HEK293 (cell line): Measurements from ENCODE around the gene USP24.

Experiments used
- CTCF ChIA-PET: fragments of 350-600 bp; formaldehyde crosslinking; extraction: SDS; loops from one replicate; lab custom pipeline; 2021; ENCODE audit warnings: antibody characterized with exemption; lab: Yijun Ruan, JAX
- POLR2A ChIA-PET: fragments of 300-600 bp; formaldehyde crosslinking; extraction: SDS; loops from one replicate; lab custom pipeline; 2020; ENCODE audit warnings: antibody characterized with exemption, inconsistent platforms; lab: Yijun Ruan, JAX
- H3K27ac ChIP-seq: fragments of 200-500 bp; sonication (Bioruptor generic); 2 replicates; pipeline ENCODE4 v1.5.1; 2014; ENCODE audit warnings: low read depth, low read length, control low read depth, inconsistent platforms; ENCODE audit errors: extremely low read depth
- H3K36me3 ChIP-seq, 2 experiments: fragments of 200-500 bp in 1 of 2; sonication (Bioruptor generic) in 1 of 2; 1 replicate in 1 of 2; 2 replicates in 1 of 2; pipeline ENCODE4 v1.5.1; 2014 to 2017; ENCODE audit warnings: inconsistent platforms in 2 of 2, low read length in 2 of 2; ENCODE audit not compliant: control insufficient read depth in 2 of 2, insufficient read depth in 1 of 2
- H3K4me1 ChIP-seq: fragments of 200-500 bp; sonication (Bioruptor generic); 2 replicates; pipeline ENCODE4 v1.5.1; 2014; ENCODE audit warnings: mild to moderate bottlenecking, low read length, inconsistent platforms; ENCODE audit not compliant: control insufficient read depth, insufficient read depth
- H3K4me3 ChIP-seq: 2 replicates; pipeline ENCODE4 v1.5.1; 2011; ENCODE audit warnings: low read depth, mild to moderate bottlenecking, control low read depth, low read length, moderate library complexity
- H3K9me3 ChIP-seq: fragments of 200-500 bp; sonication (Bioruptor generic); 2 replicates; pipeline ENCODE4 v1.5.1; 2014; ENCODE audit warnings: low read depth, low read length, inconsistent platforms; ENCODE audit not compliant: control insufficient read depth, insufficient read depth
- BCL11B ChIP-seq: fragments of 450-650 bp; formaldehyde crosslinking; IDR thresholded peaks from 2 replicates; pipeline ENCODE4 v1.5.1; 2016; ENCODE audit warnings: low read depth, missing biosample characterization, missing genetic modification characterization
- GLI2 ChIP-seq: fragments of 450-650 bp; formaldehyde crosslinking; IDR thresholded peaks from 2 replicates; pipeline ENCODE4; 2017; ENCODE audit warnings: missing biosample characterization, missing genetic modification characterization, low read depth, borderline replicate concordance
- KLF9 ChIP-seq: fragments of 450-650 bp; formaldehyde crosslinking; IDR thresholded peaks from 2 replicates; pipeline ENCODE4 v1.5.1; 2016; ENCODE audit warnings: missing biosample characterization, missing genetic modification characterization, low read depth
- REST ChIP-seq: fragments of 450-650 bp; formaldehyde crosslinking; IDR thresholded peaks from 2 replicates; pipeline ENCODE4 v1.5.1; 2016; ENCODE audit warnings: missing biosample characterization, missing genetic modification characterization
- SP3 ChIP-seq: fragments of 450-650 bp; formaldehyde crosslinking; IDR thresholded peaks from 2 replicates; pipeline ENCODE4 v1.5.1; 2016; ENCODE audit warnings: missing biosample characterization, missing genetic modification characterization
- SP7 ChIP-seq: fragments of 450-650 bp; formaldehyde crosslinking; IDR thresholded peaks from 2 replicates; pipeline ENCODE4 v1.5.1; 2016; ENCODE audit warnings: missing biosample characterization, missing genetic modification characterization
- ZBTB11 ChIP-seq: fragments of 450-650 bp; formaldehyde crosslinking; conservative IDR thresholded peaks from 2 replicates; pipeline ENCODE4 v1.5.1; 2016; ENCODE audit warnings: low read depth, missing biosample characterization, missing genetic modification characterization
- ZBTB21 ChIP-seq: fragments of 450-650 bp; formaldehyde crosslinking; IDR thresholded peaks from 2 replicates; pipeline ENCODE4 v1.5.1; 2017; ENCODE audit warnings: missing biosample characterization, missing genetic modification characterization
- ZBTB7A ChIP-seq: fragments of 450-650 bp; formaldehyde crosslinking; IDR thresholded peaks from 2 replicates; pipeline ENCODE4 v1.5.1; 2016; ENCODE audit warnings: low read depth, missing biosample characterization, missing genetic modification characterization
- ZEB2 ChIP-seq: fragments of 450-650 bp; formaldehyde crosslinking; IDR thresholded peaks from 2 replicates; pipeline ENCODE4 v1.5.1; 2016; ENCODE audit warnings: missing biosample characterization, missing genetic modification characterization
- ZNF132 ChIP-seq: fragments of 450-650 bp; formaldehyde crosslinking; IDR thresholded peaks from 2 replicates; pipeline ENCODE4 v1.5.1; 2017; ENCODE audit warnings: missing biosample characterization, missing genetic modification characterization, borderline replicate concordance
- ZNF138 ChIP-seq: fragments of 450-650 bp; formaldehyde crosslinking; IDR thresholded peaks from 2 replicates; pipeline ENCODE4 v1.5.1; 2016; ENCODE audit warnings: missing biosample characterization, missing genetic modification characterization, borderline replicate concordance
- ZNF19 ChIP-seq: fragments of 450-650 bp; formaldehyde crosslinking; IDR thresholded peaks from 2 replicates; pipeline ENCODE4; 2016; ENCODE audit warnings: missing biosample characterization, missing genetic modification characterization, low read depth
- ZNF26 ChIP-seq: fragments of 450-650 bp; formaldehyde crosslinking; IDR thresholded peaks from 2 replicates; pipeline ENCODE4 v1.5.1; 2016; ENCODE audit warnings: missing biosample characterization, missing genetic modification characterization
- ZNF391 ChIP-seq: fragments of 450-650 bp; formaldehyde crosslinking; IDR thresholded peaks from 2 replicates; pipeline ENCODE4 v1.5.1; 2016; ENCODE audit warnings: low read depth, missing biosample characterization, missing genetic modification characterization, borderline replicate concordance
- ZNF544 ChIP-seq: fragments of 450-650 bp; formaldehyde crosslinking; IDR thresholded peaks from 2 replicates; pipeline ENCODE4 v1.5.0; 2017; ENCODE audit warnings: missing biosample characterization, missing genetic modification characterization
- ZNF571 ChIP-seq: fragments of 450-650 bp; formaldehyde crosslinking; IDR thresholded peaks from 2 replicates; pipeline ENCODE4 v1.5.0; 2017; ENCODE audit warnings: missing biosample characterization, missing genetic modification characterization
- ZNF670 ChIP-seq: fragments of 450-650 bp; formaldehyde crosslinking; IDR thresholded peaks from 2 replicates; pipeline ENCODE4 v1.5.1; 2016; ENCODE audit warnings: missing biosample characterization, missing genetic modification characterization, low read depth
- ZNF747 ChIP-seq: fragments of 450-650 bp; formaldehyde crosslinking; IDR thresholded peaks from 2 replicates; pipeline ENCODE4 v1.5.1; 2016; ENCODE audit warnings: missing biosample characterization, missing genetic modification characterization
- ZNF76 ChIP-seq: fragments of 450-650 bp; formaldehyde crosslinking; IDR thresholded peaks from 2 replicates; pipeline ENCODE4; 2016; ENCODE audit warnings: low read depth, missing biosample characterization, missing genetic modification characterization, borderline replicate concordance
- ZSCAN23 ChIP-seq: fragments of 450-650 bp; formaldehyde crosslinking; IDR thresholded peaks from 2 replicates; pipeline ENCODE4 v1.5.1; 2016; ENCODE audit warnings: missing biosample characterization, missing genetic modification characterization
- ZSCAN30 ChIP-seq: fragments of 450-650 bp; IDR thresholded peaks from 2 replicates; pipeline ENCODE4 v1.5.1; 2018; ENCODE audit warnings: missing biosample characterization, mild to moderate bottlenecking, missing genetic modification characterization, moderate library complexity

The USP24 gene

GRCh38 chr1:55103891-55104290 is 111.3 kb downstream of the USP24 start (continued):
- TF ChIP-seq SP7 (tag by site-specific recombination) (no peak), ZNF76 (tag by site-specific recombination) (no peak), ZNF571 (tag by site-specific recombination) (no peak), ZNF132 (tag by site-specific recombination) (no peak), ZNF26 (tag by site-specific recombination) (no peak), BCL11B (tag by site-specific recombination) (no peak), ZSCAN23 (tag by site-specific recombination) (no peak), REST (no peak), ZSCAN30 (tag by site-specific recombination) (no peak), ZNF747 (tag by site-specific recombination) (no peak), ZEB2 (no peak), ZNF670 (no peak), KLF9 (no peak)

GRCh38 chr1:55095095-55095494 is 120.1 kb downstream of the USP24 start:
- TF ChIP-seq ZBTB11 (no peak), ZNF19 (tag by site-specific recombination) (no peak), ZBTB21 (tag by site-specific recombination) (no peak)
- TF ChIP-seq, all 188 proteins: peak for 0
- no peak overlapping the region for H3K27ac ChIP-seq
- ChIA-PET POLR2A (interaction anchor here (0.7 kb wide), 1 partner anchor 99 kb away, joined by 5 read pairs; no protein-coding TSS in a partner anchor), CTCF (interaction anchor here (0.9 kb wide), 1 partner anchor 24 kb away, joined by 3 read pairs; no protein-coding TSS in a partner anchor)
- H3K36me3 ChIP-seq: peaks cover 54 to 94% of the 10 kb centered on the region in 2 experiments
- no peaks in the 10 kb centered on the region for H3K4me1 ChIP-seq
- no peak overlapping the region for H3K4me3 ChIP-seq
- H3K9me3 ChIP-seq: no peaks in the 10 kb centered on the region

GRCh38 chr1:55092475-55092874 is 122.7 kb downstream of the USP24 start:
- Histone ChIP-seq H3K36me3 (peaks cover 51 to 94% of the 10 kb centered on the region in 2 experiments), H3K27ac (no peak overlapping the region), H3K9me3 (no peaks in the 10 kb centered on the region), H3K4me1 (no peaks in the 10 kb centered on the region), H3K4me3 (no peak overlapping the region)
- POLR2A ChIA-PET: no interaction called here
- CTCF ChIA-PET: interaction anchor here (0.7 to 1.3 kb wide), 4 partner anchors 11 to 48 kb away, joined by 3 to 4 read pairs (median 4); no protein-coding TSS in a partner anchor
- TF ChIP-seq ZBTB11 (no peak), ZNF391 (tag by site-specific recombination) (no peak), SP3 (no peak), ZBTB7A (tag by site-specific recombination) (no peak), ZNF544 (no peak), GLI2 (tag by site-specific recombination) (no peak), ZNF138 (no peak)
